T follicular helper cell (primary cell): Measurements from ENCODE around the gene SNPH.

ENCODE experiments used
- DNase-seq: peaks from one replicate; pipeline ENCODE4 v3.0.0-alpha.2; 2020; ENCODE audit warnings: low read depth

Gene SNPH

DNA sequence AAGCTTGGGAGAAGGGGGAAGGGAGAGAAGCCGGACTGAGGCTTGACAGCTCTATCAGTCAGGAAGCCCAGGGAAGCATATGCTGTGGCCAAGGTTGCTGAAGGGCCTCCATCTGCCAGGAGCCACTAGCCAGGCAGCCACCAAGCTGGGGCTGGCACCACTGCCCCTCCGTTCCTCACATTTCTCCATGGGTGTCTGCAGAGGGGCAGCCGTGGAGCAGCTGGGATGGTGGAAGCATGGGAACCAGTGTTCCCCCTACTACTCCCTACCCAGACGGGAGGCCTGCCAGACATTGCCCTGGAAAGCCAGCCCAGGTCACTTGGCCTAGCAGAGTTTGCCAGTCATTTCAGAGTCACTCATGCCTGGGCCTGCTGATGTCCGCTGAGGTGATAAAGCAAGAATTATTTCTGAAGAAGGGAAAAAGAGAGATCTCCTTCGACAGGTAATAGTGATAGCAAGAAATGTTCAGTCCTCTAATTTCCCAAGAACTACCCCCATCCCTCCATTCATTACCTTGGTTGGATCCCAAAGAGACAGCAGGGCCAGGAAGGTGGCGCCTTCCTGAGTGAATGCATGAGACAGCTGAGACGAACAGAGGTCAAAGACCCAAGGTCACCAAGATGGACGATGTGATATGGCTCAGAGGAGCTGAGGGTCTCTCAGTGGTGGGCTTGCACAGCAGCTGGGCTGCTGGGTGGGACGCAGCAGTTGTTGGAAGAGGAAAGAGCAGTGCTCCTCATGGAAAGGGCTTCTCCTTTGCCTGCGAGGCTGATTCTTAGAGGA lies 21.9 kb downstream of the SNPH start:
- DNase-seq, result no peak

DNA sequence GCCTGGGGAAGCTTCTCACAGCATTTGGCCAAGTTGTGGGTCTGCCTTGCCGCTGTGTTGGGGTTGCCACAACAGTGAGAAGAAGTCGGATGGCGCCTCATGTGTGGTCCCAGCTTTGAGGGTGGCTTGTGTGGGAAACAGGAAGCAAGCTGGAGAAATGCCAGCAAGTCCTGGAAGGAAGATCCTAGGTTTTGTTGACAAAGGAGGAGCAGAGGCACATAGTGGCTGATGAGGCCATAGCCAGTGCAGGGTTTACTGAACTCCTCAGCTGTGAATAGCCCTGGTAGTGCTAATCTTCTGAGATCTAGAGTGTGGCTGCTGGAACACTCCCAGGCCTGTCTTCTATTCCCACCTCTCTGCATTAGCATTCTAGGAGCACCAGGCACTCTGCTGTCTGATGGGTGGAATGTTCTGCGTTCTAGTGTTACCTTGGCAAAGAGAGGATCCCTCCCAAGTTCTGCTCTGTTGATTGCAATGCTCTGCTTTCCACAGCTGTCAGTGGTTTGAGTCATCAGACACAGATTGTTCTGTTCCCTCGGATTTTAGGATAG lies 25.2 kb downstream of the SNPH start:
- DNase-seq, result no peak

DNA sequence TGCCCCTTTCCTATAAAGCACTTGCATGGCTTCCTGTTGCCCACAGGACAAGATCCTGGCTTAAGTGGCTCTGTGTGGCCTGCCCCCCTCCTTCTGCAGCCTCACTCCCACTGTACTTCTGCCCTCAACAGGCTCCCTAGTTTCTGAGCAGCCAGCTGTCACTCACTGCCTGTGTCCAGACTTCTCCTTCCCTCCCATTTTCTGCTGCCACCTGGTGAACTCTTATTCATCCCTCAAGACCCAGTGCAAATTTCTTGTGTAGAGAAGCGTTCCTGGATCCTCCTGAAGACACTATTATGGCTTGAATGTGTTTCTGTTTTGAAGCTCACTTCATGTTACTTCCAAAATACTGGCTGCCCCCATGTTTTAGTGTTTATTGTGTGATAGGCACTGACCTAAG lies 26.5 kb downstream of the SNPH start:
- DNase-seq, result no peak

DNA sequence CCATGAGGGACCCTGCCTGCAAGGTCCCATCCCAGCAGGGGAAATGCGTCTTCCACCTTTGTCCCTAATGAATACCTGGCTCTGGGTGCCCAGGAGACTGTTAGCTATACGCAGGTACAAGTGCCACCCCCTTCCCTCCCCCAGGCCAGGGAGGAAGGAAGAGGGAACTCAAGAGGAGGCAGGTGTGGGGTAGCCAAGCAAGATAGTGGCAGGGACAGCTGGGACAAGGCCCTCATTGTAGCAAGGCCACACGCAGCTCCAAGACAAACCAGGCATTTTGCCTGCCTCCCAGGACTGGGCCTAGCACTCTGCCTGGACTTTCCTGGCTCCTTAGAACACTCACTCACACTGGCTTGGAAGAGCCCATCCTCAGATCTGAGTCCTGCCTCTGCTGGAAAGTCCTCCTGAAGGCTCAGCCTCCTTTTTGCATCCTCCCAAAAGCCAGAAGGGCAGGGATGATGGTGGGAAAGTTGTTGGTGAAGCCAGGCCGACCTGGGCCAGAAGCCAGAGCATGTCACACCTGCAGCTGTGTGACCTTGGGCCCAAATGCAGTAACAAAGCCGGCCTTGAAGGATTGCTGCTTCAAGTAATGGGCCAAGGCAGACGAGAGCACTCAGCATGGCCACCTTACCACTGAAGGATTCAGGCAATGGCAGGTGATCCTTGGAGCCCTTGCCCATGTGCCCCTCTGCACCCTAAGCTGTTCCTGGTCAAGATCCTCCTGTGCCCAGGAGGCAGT lies 27.7 kb downstream of the SNPH start:
- DNase-seq, result no peak

DNA sequence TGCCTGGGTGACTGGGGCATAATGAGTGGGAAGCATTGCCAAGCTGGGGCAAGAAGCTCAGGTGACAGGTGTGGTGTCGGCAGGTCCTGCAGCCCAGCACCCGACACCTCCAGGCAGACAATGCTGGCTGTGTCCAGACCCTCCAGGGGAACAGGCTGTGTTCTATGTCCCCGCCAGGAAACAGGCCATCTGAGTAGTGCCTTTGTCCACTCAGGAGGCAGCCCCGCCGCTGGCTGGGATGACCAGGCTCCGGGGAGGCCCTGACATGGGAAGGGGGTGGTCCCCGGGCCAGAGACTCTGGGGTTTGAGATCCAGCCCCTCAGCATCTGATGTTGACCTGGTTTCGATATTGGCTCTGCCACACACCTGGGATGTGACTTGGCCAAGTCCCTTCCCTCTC lies 28.4 kb downstream of the SNPH start:
- DNase-seq, result no peak

DNA sequence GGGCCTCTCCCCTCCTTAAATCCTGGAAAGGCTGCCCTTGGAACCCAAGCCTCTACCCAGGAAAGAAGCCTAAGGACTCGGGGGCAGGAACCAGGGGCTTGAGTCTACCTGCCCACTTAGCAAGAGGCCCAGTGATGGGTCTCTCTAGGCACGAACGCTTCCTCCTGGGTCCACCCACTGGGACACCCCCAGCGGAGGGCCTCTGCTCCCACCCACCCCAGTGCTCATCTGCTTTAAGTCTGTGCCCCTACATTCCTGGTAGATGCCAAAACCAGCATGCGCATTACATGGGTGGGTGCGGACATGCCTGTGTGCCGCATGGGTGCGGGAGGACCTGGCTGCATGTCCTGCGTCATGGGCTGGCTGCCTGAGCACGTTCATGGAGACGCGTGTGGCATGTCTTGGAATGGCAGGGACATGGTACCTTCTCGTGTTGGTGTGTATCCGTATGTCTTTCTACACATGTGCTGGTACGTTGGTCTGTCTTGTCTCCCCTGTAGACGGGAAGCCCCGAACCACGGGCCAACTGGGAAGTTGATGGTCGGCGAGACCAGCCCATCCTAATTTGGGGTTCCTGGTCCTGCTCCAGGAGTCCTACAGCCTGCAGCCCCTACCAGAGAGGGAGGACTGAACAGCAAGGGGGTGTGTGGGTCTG lies 29.3 kb downstream of the SNPH start:
- DNase-seq, result no peak

DNA sequence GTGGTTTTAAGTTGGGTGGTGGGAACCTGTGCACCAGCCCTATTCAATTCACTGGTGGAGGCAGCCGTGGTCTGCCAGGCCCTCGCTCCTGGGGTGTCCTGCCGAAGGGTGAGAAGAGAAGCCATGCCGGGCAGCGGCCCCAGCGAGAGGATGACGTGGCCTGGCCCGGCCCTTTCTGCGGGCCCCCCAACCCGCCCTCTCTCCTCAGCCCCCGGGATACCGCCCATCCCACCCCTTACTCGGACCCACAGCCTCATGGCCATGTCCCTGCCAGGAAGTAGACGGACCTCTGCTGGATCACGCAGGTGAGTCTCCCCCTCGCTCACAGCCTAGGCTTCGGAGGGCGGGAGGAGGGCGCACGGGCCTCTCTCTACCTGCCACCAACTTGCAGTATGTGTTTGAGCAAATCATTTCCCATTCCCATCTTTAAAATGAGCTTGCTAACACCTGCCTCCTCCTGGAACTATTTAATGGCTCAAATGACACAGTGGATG lies 30.1 kb downstream of the SNPH start:
- DNase-seq, result no peak

DNA sequence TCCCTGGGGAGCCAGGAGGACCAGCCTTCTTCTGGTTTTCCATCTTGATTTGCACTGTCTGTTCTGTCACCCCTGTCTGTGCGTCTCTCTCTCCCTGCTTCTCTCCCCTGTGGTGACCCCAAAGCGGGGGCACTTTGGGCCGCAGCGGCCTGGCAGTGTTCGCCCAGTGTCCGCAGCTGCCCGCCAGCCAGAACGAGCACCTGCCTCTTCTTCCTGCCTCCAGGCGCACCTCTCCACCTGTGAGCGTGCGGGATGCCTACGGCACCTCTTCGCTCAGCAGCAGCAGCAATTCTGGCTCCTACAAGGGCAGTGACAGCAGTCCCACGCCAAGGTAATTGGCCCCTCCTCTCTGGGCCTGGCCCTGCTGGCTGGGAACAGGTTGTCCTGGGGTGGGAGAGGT lies 30.8 kb downstream of the SNPH start:
- no peak for DNase-seq

DNA sequence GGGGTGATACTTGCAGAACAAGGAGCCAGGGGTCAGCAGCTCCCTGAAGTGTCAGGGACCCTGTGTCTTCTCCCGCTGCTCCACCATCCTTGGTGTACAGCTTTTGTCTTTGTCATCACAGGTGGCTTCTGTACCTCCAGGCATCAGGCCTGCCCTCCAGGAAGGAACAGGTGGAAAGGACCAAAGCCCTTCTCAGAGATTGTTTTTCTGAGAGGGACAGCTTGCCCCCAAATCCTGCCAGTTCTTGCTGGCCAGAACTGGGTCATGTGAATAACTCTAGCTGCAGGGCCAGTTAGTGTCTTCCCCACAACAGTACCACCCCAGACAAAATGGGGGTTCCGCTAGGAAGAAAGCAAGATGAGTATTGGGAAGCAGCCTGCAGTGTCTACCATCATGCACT lies 31.4 kb downstream of the SNPH start:
- DNase-seq, result no peak

DNA sequence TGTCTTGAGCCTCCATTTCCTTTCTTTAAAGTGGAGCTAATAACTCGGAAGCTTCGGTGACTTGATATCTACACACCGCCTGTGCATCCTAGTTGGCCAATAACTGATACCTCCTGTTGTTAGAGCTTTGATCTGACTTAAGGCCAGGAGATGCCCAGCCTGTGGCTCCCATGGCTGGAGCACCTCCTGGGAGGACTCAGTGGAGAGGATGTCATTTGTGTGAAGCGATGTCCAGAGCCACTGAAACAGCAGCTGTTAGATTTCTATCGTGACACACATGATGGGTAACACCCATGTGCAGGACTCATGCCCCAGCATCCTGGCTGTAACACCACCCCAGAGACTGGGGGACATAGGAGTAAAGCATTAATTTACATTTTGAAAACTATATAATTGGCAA lies 32.1 kb downstream of the SNPH start:
- DNase-seq, result no peak

DNA sequence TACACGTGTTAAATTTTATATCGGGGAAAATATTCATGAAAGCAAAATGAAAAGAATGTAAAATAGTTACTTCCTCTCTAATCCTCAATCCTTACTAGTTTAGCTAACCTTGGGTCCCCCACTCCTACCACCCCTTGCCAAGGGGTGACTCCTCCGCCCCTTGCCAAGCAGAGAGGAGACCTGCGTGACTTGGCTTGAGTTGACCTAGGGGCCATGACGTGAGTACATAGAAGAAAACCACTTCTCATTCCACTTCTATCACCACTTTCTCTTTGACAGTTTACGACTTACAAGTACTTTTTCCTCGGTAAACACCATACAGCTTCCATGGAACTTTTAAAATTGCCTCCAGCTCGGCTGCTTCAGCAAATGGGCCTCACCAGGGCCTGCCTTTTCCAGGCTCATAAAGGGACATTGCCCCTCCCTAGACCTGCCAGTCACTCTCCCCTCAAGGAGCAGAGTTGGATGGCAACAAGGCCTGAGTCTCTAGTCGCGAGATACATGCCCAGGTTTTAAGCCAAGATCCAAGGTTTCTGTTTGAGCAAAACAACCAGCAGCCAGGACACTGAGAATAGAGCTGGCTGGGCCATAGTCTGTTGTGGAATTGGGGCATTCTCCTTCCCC lies 32.9 kb downstream of the SNPH start:
- no peak for DNase-seq

DNA sequence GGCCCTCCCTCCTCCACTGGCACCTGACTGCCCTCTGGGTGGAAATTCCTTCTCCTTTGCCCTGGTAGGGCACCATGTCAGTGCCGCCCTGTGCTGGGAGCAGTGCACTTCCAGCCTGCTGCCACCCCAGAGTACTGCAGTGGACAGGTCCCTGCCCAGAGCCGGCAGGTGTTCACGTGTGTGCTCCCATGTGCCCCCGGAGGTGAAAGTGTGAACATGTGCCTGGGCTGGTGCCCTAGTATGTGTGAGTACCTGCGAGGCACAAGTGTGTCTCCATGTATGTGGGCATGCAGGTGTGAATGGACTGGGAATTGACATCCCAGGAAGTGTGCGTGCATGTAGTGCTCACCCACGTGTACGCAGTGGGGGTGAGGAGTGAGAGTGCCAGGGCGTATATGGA lies 33.4 kb downstream of the SNPH start:
- DNase-seq, result no peak

DNA sequence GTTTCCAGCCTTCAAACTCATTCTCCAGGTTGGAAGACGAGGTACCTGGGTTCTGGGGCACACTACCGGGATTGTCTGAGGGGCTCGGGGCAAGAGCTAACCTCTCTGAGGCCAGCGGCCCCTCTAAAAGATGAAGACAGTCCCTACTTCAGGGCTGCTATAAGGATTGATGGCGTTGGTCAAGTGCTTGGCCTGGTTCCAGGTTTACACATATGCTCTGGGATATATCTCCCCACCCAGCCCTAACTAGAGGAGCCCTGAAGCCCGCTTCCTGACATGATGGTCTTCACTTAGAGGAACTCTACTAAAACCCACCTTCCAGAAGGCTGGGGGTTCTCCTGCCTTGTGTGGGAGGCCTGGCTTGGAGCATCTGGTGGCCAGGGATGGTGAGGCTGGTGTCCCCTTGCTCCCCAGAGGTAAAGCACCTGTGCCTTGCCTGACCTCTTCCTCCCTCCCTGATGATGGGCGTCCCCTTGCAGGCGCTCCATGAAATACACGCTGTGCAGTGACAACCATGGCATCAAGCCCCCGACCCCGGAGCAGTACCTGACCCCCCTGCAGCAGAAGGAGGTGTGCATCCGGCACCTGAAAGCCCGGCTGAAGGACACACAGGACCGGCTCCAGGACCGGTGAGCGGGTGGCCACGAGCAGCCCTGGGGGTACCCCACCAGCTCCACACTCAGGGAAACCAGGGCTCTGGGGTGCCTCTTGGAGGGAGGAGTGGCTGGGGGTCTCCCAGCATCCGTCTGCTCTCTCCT lies 34.2 kb downstream of the SNPH start:
- DNase-seq, result no peak

DNA sequence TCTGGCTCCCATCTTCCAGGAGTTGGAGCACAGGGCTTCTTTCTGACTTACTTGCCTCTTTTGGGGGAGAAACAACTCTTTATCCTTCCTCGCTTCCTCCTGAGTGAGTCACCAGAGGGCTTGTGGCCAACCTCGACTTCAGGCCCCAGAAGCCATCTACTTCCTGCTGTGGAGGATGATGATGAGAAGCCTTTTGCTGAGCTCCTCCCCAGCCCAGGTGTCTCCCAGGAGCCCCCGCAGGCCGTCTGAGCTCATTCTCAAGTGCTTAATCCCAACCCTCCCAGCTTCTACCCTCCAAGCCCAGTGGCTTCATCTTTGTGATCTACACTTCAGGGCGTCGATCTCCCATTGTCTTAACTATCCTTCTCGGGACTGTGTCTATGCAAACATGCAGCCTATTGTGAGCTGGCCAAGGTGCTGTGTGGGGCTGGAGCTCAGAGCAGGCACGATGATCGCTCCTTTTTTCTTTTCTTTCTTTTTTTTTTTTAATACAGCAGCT lies 35.0 kb downstream of the SNPH start:
- DNase-seq, result no peak

DNA sequence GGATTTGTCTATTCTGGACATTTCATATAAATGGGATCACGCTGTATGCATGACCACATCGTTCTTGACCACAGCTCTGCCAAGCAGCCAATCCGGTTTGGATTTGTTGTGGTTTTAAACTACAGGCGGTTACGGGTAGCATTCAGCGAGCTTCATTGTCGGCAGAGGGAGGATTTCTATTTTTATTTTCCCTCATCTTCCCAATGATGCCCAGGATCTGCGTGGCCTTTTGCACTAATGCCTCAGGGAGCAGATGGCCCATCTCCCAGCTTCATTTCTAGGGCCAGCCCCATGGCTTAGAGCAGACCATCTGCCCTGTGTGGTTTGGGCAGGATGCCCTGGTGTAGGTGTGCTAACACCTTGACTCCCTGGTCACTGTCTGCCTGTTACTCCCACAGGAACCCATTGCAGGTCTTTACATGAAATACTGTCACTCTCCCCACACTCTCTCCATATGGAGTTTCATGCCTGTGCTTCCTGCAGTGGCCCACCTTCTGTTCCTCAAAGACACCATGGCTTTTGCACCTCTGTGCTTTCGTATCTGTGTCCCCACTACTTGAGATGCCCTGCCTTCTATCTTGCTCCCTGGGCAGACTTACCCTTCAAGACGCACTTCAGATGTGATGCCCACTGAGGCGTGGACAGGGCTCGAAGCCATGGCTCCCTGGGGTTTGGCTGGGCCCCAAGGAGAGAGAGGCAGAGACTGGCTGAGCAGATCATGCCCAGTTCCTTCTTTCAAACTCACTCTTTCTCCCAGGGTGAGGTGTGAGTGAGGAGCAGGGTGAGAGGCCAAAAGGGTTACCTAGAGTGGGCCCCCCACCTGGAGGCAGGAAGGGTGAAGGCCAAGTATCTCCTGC lies 36.8 kb downstream of the SNPH start:
- DNase-seq, result no peak

DNA sequence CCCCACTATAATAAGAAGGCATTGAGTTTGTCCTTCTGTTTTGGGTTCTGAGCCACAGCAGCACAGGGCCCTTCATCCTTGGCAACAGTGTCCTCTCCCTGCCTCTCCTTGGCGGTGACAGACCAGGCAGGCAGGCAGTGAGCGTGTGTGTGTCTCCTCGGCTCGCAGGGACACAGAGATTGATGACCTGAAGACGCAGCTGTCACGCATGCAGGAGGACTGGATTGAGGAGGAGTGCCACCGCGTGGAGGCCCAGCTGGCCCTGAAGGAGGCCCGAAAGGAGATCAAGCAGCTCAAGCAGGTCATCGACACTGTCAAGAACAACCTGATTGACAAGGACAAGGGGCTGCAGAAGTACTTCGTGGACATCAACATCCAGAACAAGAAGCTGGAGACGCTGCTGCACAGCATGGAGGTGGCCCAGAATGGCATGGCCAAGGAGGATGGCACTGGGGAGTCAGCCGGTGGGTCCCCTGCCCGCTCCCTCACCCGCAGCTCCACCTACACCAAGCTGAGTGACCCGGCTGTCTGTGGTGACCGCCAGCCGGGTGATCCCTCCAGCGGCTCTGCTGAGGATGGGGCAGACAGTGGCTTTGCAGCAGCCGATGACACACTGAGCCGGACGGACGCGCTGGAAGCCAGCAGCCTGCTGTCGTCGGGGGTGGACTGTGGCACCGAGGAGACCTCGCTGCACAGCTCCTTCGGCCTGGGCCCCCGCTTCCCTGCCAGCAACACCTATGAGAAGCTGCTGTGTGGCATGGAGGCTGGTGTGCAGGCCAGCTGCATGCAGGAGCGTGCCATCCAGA lies 38.8 kb downstream of the SNPH start:
- DNase-seq, result no peak

DNA sequence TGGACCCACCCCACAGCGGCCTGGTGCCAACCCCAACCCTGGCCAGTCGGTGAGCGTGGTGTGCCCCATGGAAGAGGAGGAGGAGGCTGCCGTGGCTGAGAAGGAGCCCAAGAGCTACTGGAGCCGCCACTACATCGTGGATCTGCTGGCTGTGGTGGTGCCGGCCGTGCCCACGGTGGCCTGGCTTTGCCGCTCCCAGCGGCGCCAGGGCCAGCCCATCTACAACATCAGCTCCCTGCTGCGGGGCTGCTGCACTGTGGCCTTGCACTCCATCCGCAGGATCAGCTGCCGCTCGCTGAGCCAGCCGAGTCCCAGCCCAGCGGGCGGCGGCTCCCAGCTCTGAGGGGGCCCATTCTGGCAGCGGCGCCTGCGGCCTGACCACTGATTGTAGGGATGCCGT lies 39.6 kb downstream of the SNPH start:
- no peak for DNase-seq

DNA sequence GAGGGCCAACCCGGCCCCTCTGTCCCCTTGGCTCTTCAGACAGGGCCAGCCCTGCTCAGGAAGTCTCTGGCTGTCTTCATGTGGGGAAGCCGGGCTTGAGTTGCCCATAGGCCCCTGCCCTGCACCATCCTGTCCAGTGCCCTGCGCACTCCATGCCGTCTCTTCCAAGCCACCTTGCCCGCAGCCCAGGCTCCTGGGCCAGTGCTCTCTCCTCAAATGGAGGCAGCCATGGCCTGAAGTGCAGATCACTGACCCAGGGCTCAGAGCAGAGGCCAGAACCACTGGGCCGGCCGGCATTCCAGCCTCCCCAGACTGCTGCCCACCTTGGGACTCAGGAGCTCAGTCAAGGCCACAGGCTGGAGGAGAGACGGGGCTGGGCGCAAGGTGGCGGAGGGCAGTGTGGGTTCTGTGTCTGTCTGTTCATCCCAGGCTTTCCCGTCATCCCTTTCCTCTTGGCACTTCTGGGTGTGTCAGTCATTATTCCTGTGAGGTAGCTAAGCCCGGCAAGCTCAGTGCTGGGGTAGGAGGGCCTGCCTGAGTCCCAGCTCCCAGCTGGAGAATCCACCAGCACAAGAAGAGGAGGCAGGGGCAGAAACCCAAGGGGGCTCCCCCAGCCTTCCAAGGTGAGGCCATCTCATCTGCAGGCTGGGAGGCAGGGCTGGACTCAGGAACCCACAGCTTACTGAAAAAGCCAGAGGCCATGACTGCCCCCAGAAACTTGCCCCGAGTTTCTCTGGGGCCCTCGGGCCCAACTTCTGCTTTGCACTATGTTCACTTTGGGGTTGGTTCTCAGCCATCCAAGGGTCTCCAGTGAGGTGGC lies 40.4 kb downstream of the SNPH start:
- no peak for DNase-seq

DNA sequence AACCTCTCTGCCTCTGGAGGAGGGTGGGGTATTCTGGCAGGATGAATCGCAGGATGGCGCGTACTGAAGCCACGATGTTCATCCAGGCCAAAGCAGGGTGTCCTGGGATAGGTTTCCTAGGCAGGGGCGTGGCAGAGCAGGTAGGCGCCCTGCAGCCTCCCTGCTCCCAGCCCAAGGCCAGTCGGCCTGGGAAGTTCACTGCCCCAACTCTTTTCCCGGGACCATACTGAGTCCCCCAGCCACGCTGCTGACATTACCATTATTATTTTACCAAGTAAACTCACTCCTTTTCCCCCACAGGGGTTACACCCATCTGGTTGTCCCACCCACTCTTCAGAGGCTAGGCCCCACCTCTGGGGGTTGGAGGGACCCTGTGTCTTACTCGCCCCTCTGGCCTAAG lies 41.1 kb downstream of the SNPH start:
- DNase-seq, result no peak
